Esophagus squamous epithelium (tissue), 5 donors: Measurements from ENCODE around the gene RASGRF2. TPM values are rescaled to one million over a fixed set of nuclear protein-coding genes. Genes with fewer than 3 reads are reported as not detected.
"Not testable (repeated sequence)": the region's sequence is repeated elsewhere in the genome, so short reads cannot be mapped to it uniquely, and the experiment has no call there.

ENCODE experiments used
- DNase-seq: peaks from one replicate; lab custom pipeline; 2025; lab: John Stamatoyannopoulos, UW
- H3K27ac ChIP-seq, 4 donors: fragments of 200-600 bp; sonication (generic); one replicate each; pipeline ENCODE4 v1.5.1; 2016 to 2019; ENCODE audit warnings: mild to moderate bottlenecking in 1 of 4
- H3K27me3 ChIP-seq, 4 donors: fragments of 200-600 bp; sonication (generic); 1 replicate in 3 of 4; 2 replicates in 1 of 4; pipeline versions ENCODE4 v1.5.1 to v1.6.0; 2017 to 2021; ENCODE audit warnings: antibody characterized with exemption in 1 of 4
- H3K36me3 ChIP-seq, 3 donors: fragments of 200-600 bp; sonication (generic); one replicate each; pipeline ENCODE4 v1.5.1; 2016 to 2019
- H3K4me1 ChIP-seq, 3 donors: fragments of 200-600 bp; sonication (generic); one replicate each; pipeline ENCODE4 v1.5.1; 2017 to 2019
- H3K4me3 ChIP-seq, 4 donors: fragments of 200-600 bp; sonication (generic); 1 replicate in 3 of 4; 2 replicates in 1 of 4; pipeline ENCODE4 v1.5.1; 2016 to 2019; ENCODE audit warnings: mild to moderate bottlenecking in 2 of 4, moderate library complexity in 1 of 4
- H3K9me3 ChIP-seq, 3 donors: fragments of 200-600 bp; sonication (generic); one replicate each; pipeline ENCODE4 v1.5.1; 2016 to 2019
- CTCF ChIP-seq, 6 experiments: fragments of 450-650 bp in 4 of 6; fragments of 200-600 bp in 2 of 6; sonication (generic) in 2 of 6; IDR thresholded peaks; one replicate each; pipeline ENCODE4 v1.5.1; 2016 to 2019; ENCODE audit warnings: antibody characterized with exemption in 6 of 6, mild to moderate bottlenecking in 4 of 6, moderate library complexity in 4 of 6
- POLR2A ChIP-seq, 4 donors: fragments of 450-650 bp; IDR thresholded peaks; one replicate each; pipeline ENCODE4 v1.6.1; 2017; ENCODE audit warnings: antibody characterized with exemption in 4 of 4, mild to moderate bottlenecking in 4 of 4, moderate library complexity in 3 of 4
- WGBS, 2 donors: methylation state at CpG; one replicate each; pipeline ENCODE4 v1.1.5; 2018; 5-methylcytosine and 5-hydroxymethylcytosine counted together
- intact Hi-C: fragments of 100-400 bp; cut with DNase I; formaldehyde crosslinking; loops from one replicate; pipeline ENCODE4 v1.15.0; 2022
- total RNA-seq, 4 donors: library from RNA; depleted of rRNA; stranded (reverse); fragments of >200 nt; gene quantifications; one replicate each; pipeline ENCODE4 v1.1.0, GENCODE V29; 2016
- donor health status: DM: yes; HTN: yes; CAD: no.

The RASGRF2 gene
- total RNA-seq, 4 donors from 2014 or later, result 0.49 to 3.2 (median 0.62) TPM

GRCh38 chr5:81023261-81023970 lies 63.3 kb downstream of the RASGRF2 start:
- Histone ChIP-seq H3K27ac (no peak overlapping the region), H3K4me3 (no peak overlapping the region), H3K4me1 (no peaks in the 10 kb centered on the region), H3K27me3 (no peaks in the 10 kb centered on the region), H3K9me3 (no peaks in the 10 kb centered on the region), H3K36me3 (no peaks in the 10 kb centered on the region)
- intact Hi-C loops, result no loop called here
- WGBS, 2 donors, result 71 to 73% methylated on average over 2 of the region's 2 CpGs
- no peak for DNase-seq
- TF ChIP-seq POLR2A (IDR thresholded peaks at IDR 0.05) (no peak), CTCF (IDR thresholded peaks at IDR 0.05) (no peak)

- Histone ChIP-seq H3K27ac (no peak overlapping the region), H3K4me3 (no peak overlapping the region), H3K36me3 (no peaks in the 10 kb centered on the region), H3K9me3 (peaks cover 0 to 4% (median 0%) of the 10 kb centered on the region in 3 donors), H3K4me1 (no peaks in the 10 kb centered on the region), H3K27me3 (peaks cover 0 to 4% (median 0%) of the 10 kb centered on the region in 4 donors)
- intact Hi-C loops, result no loop called here
- WGBS, 2 donors, result 54 to 64% methylated on average over 5 of the region's 5 CpGs
- TF ChIP-seq POLR2A (IDR thresholded peaks at IDR 0.05), result no peak
- no peak for TF ChIP-seq CTCF (IDR thresholded peaks at IDR 0.05)
- no peak for DNase-seq
Observed at GRCh38 chr5:81027481-81028058, 67.4 kb downstream of the RASGRF2 start.

GRCh38 chr5:81028888-81029287 lies 68.7 kb downstream of the RASGRF2 start:
- H3K4me3 ChIP-seq, H3K4me1 ChIP-seq, intact Hi-C loops, H3K27ac ChIP-seq, DNase-seq, H3K9me3 ChIP-seq, H3K36me3 ChIP-seq, H3K27me3 ChIP-seq: not testable (repeated sequence)
- WGBS, 2 donors, result 87% methylated on average over 2 of the region's 6 CpGs; no CpG with 5 or more reads in 1 of the 2 donors

- H3K4me3 ChIP-seq, H3K27me3 ChIP-seq, intact Hi-C loops, H3K4me1 ChIP-seq, H3K9me3 ChIP-seq, H3K27ac ChIP-seq, DNase-seq, H3K36me3 ChIP-seq: not testable (repeated sequence)
- WGBS, 2 donors, result 49 to 57% methylated on average over 4 of the region's 4 CpGs
Observed at GRCh38 chr5:81029736-81030135, 69.6 kb downstream of the RASGRF2 start.

- 72% methylated on average over 3 of the region's 3 CpGs for WGBS, 2 donors
- DNase-seq, intact Hi-C loops, H3K27ac ChIP-seq, H3K4me1 ChIP-seq, H3K36me3 ChIP-seq, H3K4me3 ChIP-seq, H3K27me3 ChIP-seq, H3K9me3 ChIP-seq: not testable (repeated sequence)
Observed at GRCh38 chr5:81030236-81031034, 70.3 kb downstream of the RASGRF2 start.

GRCh38 chr5:81035522-81035921 lies 75.4 kb downstream of the RASGRF2 start:
- intact Hi-C loops, result no loop called here
- no peaks in the 10 kb centered on the region for H3K36me3 ChIP-seq
- no peak overlapping the region for H3K27ac ChIP-seq
- WGBS, 2 donors, result 82 to 97% methylated on average over 2 of the region's 2 CpGs
- DNase-seq, result no peak
- H3K9me3 ChIP-seq, result no peaks in the 10 kb centered on the region
- H3K27me3 ChIP-seq, result no peaks in the 10 kb centered on the region
- no peak for TF ChIP-seq POLR2A (IDR thresholded peaks at IDR 0.05)
- no peak for TF ChIP-seq CTCF (IDR thresholded peaks at IDR 0.05)
- no peak overlapping the region for H3K4me3 ChIP-seq
- no peaks in the 10 kb centered on the region for H3K4me1 ChIP-seq
